Smooth muscle cell (in vitro differentiated cells): ENCODE measurements around the gene MAST4. TPM values are rescaled to one million over a fixed set of nuclear protein-coding genes. Genes with fewer than 3 reads are reported as not detected.

Experiments used
- DNase-seq: peaks from one replicate; lab custom pipeline; 2025; ENCODE audit not compliant: unreplicated experiment; lab: John Stamatoyannopoulos, UW
- H2AFZ ChIP-seq: fragments of 200-600 bp; sonication (generic); 2 replicates; pipeline ENCODE4 v1.6.0; 2016; ENCODE audit warnings: antibody characterized with exemption, low read depth, mild to moderate bottlenecking
- H3F3A ChIP-seq: fragments of 200-600 bp; sonication (generic); 2 replicates; pipeline ENCODE4 v1.6.0; 2017; ENCODE audit warnings: antibody characterized with exemption, low read depth
- H3K27ac ChIP-seq: fragments of 200-600 bp; sonication (generic); 2 replicates; pipeline ENCODE4 v1.5.1; 2016; ENCODE audit warnings: low read depth, mild to moderate bottlenecking
- H3K27me3 ChIP-seq: fragments of 200-600 bp; sonication (generic); 2 replicates; pipeline ENCODE4 v1.6.1; 2016; ENCODE audit warnings: low read depth, mild to moderate bottlenecking
- H3K36me3 ChIP-seq: fragments of 200-600 bp; sonication (generic); 2 replicates; pipeline ENCODE4 v1.5.1; 2016; ENCODE audit warnings: low read depth
- H3K4me1 ChIP-seq: fragments of 200-600 bp; sonication (generic); 2 replicates; pipeline ENCODE4 v1.5.1; 2016; ENCODE audit warnings: low read depth
- H3K4me2 ChIP-seq: fragments of 200-600 bp; sonication (generic); 2 replicates; pipeline ENCODE4 v1.6.0; 2016; ENCODE audit warnings: mild to moderate bottlenecking
- H3K4me3 ChIP-seq: fragments of 200-600 bp; sonication (generic); 2 replicates; pipeline ENCODE4 v1.5.1; 2016; ENCODE audit warnings: mild to moderate bottlenecking
- H3K79me2 ChIP-seq: fragments of 200-600 bp; sonication (generic); 2 replicates; pipeline ENCODE4 v1.6.0; 2016; ENCODE audit warnings: low read depth, mild to moderate bottlenecking
- H3K9ac ChIP-seq: fragments of 200-600 bp; sonication (generic); 2 replicates; pipeline ENCODE4 v1.6.0; 2016; ENCODE audit warnings: low read depth
- H3K9me3 ChIP-seq: fragments of 200-600 bp; sonication (generic); replicated peaks from 2 replicates; pipeline ENCODE4 v1.5.1; 2016; ENCODE audit warnings: low read depth
- H4K20me1 ChIP-seq: fragments of 200-600 bp; sonication (generic); 2 replicates; pipeline ENCODE4 v1.6.0; 2016; ENCODE audit warnings: low read depth
- WGBS: methylation state at CpG from one replicate; pipeline ENCODE4 v1.1.7; 2016; ENCODE audit warnings: low lambda C conversion rate; 5-methylcytosine and 5-hydroxymethylcytosine counted together
- polyA plus RNA-seq: library from polyadenylated mRNA; unstranded; fragments of >200 nt; fragmentation: Nextera tagmentation; extraction: Ambion mirVana; gene quantifications from 2 replicates; pipeline ENCODE4 v1.2.1, GENCODE V29; 2016
- total RNA-seq: library from RNA; depleted of rRNA; stranded (reverse); fragments of >200 nt; gene quantifications from 2 replicates; pipeline ENCODE4 v1.2.3, GENCODE V29; 2014
- TF ChIP-seq, protein P1 (sequence below): fragments of 200-600 bp; sonication (generic); IDR thresholded peaks from 2 replicates; pipeline ENCODE4 v1.5.1; 2017; ENCODE audit warnings: borderline replicate concordance, mild to moderate bottlenecking, antibody characterized with exemption; ENCODE audit not compliant: insufficient read depth, poor library complexity, severe bottlenecking

Gene MAST4
- total and polyA plus RNA-seq, 2 experiments from 2014 or later = 6.3 to 24.0 TPM

DNA sequence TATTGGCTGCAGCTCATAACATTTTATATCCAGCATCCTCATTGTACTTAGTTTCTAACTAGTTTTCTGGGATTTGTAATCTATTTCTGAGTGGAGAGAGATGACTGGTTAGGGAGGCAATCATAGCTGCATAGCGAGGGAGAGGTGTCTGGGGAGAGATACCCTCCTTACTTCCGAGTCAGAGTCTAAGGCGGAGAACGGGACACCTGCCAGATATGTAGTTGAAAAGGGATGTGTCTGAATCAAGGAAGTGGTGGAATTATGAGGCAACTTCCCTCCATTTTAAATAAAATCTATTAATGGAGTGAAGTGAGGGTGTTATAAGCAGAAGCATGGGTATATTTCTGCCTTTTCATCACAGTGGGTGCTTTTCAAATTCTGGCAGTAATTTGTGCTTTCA lies 126.5 kb downstream of the MAST4 start:
- Histone ChIP-seq H3K4me1 (no peaks in the 10 kb centered on the region), H3K79me2 (no peaks in the 10 kb centered on the region), H3K36me3 (no peaks in the 10 kb centered on the region), H3K9ac (no peak overlapping the region), H3F3A (no peaks in the 10 kb centered on the region), H3K27ac (no peak overlapping the region), H3K4me3 (no peak overlapping the region), H3K27me3 (peaks cover 3% of the 10 kb centered on the region), H3K9me3 (no peaks in the 10 kb centered on the region), H2AFZ (no peak overlapping the region), H3K4me2 (no peak overlapping the region), H4K20me1 (no peaks in the 10 kb centered on the region)
- no peak for DNase-seq
- TF ChIP-seq, protein P1, sequence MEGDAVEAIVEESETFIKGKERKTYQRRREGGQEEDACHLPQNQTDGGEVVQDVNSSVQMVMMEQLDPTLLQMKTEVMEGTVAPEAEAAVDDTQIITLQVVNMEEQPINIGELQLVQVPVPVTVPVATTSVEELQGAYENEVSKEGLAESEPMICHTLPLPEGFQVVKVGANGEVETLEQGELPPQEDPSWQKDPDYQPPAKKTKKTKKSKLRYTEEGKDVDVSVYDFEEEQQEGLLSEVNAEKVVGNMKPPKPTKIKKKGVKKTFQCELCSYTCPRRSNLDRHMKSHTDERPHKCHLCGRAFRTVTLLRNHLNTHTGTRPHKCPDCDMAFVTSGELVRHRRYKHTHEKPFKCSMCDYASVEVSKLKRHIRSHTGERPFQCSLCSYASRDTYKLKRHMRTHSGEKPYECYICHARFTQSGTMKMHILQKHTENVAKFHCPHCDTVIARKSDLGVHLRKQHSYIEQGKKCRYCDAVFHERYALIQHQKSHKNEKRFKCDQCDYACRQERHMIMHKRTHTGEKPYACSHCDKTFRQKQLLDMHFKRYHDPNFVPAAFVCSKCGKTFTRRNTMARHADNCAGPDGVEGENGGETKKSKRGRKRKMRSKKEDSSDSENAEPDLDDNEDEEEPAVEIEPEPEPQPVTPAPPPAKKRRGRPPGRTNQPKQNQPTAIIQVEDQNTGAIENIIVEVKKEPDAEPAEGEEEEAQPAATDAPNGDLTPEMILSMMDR = no peak
- WGBS = 90% methylated on average over 4 of the region's 4 CpGs

DNA sequence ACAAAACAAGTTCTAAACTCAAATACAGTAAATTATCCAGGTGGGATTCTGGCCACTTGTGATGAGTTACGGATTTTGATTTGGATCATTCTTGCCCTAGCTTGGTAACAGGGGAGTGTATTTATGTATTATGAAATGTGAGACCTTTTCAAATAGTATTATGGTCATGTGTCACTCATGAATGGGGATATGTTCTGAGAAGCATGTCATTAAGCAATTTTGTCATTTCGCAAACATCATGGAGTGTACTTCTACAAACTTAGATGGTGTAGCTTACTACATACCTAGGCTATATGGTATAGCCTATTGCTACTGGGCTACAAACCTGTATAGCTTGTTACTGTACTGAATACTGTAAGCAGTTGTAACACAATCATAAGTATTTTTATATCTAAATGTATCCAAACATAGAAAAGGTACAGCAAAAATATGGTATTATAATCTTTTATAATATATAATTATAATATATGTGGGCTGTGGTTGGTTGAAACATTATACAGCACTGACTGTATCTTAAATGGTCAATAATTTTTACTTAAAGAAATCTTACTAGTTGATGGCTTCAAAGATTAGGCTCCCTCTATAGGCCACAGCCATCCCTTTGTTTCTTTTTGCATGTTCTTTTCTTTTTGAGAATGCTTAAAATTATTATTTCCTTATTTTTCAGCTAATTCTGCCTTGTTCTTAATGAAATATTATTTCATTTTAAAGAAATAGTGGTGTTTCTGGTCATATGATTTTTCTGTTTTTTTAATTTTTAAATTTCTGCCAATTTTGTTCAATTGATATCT lies 128.4 kb downstream of the MAST4 start:
- Histone ChIP-seq H3K4me2 (no peak overlapping the region), H3K9ac (no peak overlapping the region), H3K36me3 (no peaks in the 10 kb centered on the region), H3K79me2 (no peaks in the 10 kb centered on the region), H3K27me3 (peaks cover 3% of the 10 kb centered on the region), H3K27ac (no peak overlapping the region), H3K9me3 (no peaks in the 10 kb centered on the region), H3K4me3 (no peak overlapping the region), H4K20me1 (no peaks in the 10 kb centered on the region), H2AFZ (no peak overlapping the region), H3K4me1 (no peaks in the 10 kb centered on the region), H3F3A (no peaks in the 10 kb centered on the region)
- WGBS = 94% methylated on average over 2 of the region's 2 CpGs
- DNase-seq = no peak
- TF ChIP-seq, protein P1 = peak; percentile 7

DNA sequence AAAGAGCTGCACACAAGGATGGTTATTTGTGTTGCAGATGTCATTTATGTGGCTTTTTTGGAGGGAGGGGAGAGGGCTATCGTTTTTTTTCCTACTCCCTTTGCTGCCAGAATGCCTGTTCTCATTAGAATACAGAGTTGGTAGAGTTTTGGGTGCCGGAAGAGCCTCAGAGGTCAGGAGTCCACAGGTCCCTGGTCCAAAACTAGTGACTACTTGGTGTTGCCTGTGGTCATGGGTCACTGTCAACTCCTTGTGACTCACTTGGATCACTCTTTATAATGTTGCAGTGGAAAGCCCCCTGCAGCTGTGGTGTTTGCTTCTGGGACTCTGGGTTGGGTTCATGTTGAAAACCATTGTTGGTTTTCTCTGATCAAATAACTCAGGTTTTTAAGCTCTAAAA lies 131.4 kb downstream of the MAST4 start:
- H3K36me3 ChIP-seq = no peaks in the 10 kb centered on the region
- H2AFZ ChIP-seq = no peak overlapping the region
- H3K4me1 ChIP-seq = no peaks in the 10 kb centered on the region
- TF ChIP-seq, protein P1 = no peak
- H3F3A ChIP-seq = no peaks in the 10 kb centered on the region
- H3K79me2 ChIP-seq = no peaks in the 10 kb centered on the region
- H3K4me2 ChIP-seq = no peak overlapping the region
- H3K9me3 ChIP-seq = no peaks in the 10 kb centered on the region
- H3K27ac ChIP-seq = no peak overlapping the region
- H4K20me1 ChIP-seq = no peaks in the 10 kb centered on the region
- H3K4me3 ChIP-seq = no peak overlapping the region
- DNase-seq = no peak
- no peak overlapping the region for H3K9ac ChIP-seq
- 86% methylated on average over 2 of the region's 2 CpGs for WGBS
- peaks cover 3% of the 10 kb centered on the region for H3K27me3 ChIP-seq

DNA sequence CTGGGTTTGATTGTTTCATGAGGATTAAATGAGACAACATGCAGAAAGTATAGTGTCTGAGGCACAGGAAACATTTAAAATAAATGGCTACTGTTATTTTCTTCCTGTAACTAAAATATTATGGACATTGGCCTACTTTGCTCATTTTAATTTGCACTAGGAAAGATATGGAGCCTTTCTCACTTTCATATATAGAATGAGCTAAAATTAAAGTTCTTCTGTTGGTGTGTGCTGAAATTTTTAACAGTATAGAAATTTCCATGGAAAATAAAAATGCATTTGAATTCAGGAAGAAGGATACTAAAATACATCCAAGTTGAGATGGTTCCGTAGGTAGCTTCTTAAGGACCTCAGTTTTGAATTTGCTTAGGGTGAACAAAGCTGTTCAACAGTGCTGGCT lies 131.9 kb downstream of the MAST4 start:
- Histone ChIP-seq H3K4me1 (no peaks in the 10 kb centered on the region), H3K79me2 (no peaks in the 10 kb centered on the region), H3K27me3 (no peaks in the 10 kb centered on the region), H3K4me2 (no peak overlapping the region), H3F3A (no peaks in the 10 kb centered on the region), H3K4me3 (no peak overlapping the region), H3K9me3 (no peaks in the 10 kb centered on the region), H2AFZ (no peak overlapping the region), H3K27ac (no peak overlapping the region), H3K9ac (no peak overlapping the region), H4K20me1 (no peaks in the 10 kb centered on the region), H3K36me3 (no peaks in the 10 kb centered on the region)
- TF ChIP-seq, protein P1 = no peak
- no peak for DNase-seq
- WGBS = 98% methylated on average over 1 of the region's 1 CpG
